ENCODE results near the gene TSSK2.

DNA sequence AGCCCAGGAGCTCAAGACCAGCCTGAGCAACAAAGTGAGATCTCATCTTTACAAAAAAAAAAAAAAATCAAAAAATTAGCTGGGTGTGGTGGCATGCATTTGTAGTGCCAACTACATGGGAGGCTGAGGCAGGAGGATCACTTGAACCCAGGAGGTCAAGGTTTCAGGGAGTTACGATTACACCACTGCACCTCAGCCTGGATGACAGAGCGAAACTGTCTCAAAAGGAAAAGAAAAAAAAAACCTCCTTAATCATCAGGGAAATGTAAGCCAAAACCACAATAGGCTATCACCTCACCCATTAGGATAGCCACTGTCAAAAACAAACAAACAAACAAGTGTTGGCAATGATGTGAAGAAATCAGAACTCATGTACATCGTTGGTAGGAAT, 22.3 kb upstream of the TSSK2 start:
- TF ChIP-seq, protein P1, sequence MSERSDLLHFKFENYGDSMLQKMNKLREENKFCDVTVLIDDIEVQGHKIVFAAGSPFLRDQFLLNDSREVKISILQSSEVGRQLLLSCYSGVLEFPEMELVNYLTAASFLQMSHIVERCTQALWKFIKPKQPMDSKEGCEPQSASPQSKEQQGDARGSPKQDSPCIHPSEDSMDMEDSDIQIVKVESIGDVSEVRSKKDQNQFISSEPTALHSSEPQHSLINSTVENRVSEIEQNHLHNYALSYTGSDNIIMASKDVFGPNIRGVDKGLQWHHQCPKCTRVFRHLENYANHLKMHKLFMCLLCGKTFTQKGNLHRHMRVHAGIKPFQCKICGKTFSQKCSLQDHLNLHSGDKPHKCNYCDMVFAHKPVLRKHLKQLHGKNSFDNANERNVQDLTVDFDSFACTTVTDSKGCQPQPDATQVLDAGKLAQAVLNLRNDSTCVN (tag by site-specific recombination; optimal IDR thresholded peaks at IDR 0.05), result no peak
- TF ChIP-seq, protein P2, sequence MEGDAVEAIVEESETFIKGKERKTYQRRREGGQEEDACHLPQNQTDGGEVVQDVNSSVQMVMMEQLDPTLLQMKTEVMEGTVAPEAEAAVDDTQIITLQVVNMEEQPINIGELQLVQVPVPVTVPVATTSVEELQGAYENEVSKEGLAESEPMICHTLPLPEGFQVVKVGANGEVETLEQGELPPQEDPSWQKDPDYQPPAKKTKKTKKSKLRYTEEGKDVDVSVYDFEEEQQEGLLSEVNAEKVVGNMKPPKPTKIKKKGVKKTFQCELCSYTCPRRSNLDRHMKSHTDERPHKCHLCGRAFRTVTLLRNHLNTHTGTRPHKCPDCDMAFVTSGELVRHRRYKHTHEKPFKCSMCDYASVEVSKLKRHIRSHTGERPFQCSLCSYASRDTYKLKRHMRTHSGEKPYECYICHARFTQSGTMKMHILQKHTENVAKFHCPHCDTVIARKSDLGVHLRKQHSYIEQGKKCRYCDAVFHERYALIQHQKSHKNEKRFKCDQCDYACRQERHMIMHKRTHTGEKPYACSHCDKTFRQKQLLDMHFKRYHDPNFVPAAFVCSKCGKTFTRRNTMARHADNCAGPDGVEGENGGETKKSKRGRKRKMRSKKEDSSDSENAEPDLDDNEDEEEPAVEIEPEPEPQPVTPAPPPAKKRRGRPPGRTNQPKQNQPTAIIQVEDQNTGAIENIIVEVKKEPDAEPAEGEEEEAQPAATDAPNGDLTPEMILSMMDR (tag by site-specific recombination; IDR thresholded peaks at IDR 0.05), result no peak
- TF ChIP-seq, protein P3, sequence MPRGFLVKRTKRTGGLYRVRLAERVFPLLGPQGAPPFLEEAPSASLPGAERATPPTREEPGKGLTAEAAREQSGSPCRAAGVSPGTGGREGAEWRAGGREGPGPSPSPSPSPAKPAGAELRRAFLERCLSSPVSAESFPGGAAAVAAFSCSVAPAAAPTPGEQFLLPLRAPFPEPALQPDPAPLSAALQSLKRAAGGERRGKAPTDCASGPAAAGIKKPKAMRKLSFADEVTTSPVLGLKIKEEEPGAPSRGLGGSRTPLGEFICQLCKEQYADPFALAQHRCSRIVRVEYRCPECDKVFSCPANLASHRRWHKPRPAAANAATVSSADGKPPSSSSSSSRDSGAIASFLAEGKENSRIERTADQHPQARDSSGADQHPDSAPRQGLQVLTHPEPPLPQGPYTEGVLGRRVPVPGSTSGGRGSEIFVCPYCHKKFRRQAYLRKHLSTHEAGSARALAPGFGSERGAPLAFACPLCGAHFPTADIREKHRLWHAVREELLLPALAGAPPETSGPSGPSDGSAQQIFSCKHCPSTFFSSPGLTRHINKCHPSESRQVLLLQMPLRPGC (tag by site-specific recombination; IDR thresholded peaks at IDR 0.05), result no peak
- no peak for TF ChIP-seq ZNF610 (tag by site-specific recombination; IDR thresholded peaks at IDR 0.05; ENCODE audit: borderline replicate concordance)
- no peak for TF ChIP-seq ZNF549 (tag by site-specific recombination; IDR thresholded peaks at IDR 0.05)
- TF ChIP-seq TCF7L2 (IDR thresholded peaks at IDR 0.05; ENCODE audit: borderline replicate concordance, low read depth, low read length), result no peak
- TF ChIP-seq, protein P4, sequence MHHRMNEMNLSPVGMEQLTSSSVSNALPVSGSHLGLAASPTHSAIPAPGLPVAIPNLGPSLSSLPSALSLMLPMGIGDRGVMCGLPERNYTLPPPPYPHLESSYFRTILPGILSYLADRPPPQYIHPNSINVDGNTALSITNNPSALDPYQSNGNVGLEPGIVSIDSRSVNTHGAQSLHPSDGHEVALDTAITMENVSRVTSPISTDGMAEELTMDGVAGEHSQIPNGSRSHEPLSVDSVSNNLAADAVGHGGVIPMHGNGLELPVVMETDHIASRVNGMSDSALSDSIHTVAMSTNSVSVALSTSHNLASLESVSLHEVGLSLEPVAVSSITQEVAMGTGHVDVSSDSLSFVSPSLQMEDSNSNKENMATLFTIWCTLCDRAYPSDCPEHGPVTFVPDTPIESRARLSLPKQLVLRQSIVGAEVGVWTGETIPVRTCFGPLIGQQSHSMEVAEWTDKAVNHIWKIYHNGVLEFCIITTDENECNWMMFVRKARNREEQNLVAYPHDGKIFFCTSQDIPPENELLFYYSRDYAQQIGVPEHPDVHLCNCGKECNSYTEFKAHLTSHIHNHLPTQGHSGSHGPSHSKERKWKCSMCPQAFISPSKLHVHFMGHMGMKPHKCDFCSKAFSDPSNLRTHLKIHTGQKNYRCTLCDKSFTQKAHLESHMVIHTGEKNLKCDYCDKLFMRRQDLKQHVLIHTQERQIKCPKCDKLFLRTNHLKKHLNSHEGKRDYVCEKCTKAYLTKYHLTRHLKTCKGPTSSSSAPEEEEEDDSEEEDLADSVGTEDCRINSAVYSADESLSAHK (tag by site-specific recombination; IDR thresholded peaks at IDR 0.05), result 0 out of 2 replicates have a peak, but pooled peaks have one; percentile 9
- TF ChIP-seq ZNF274 (IDR thresholded peaks at IDR 0.05; ENCODE audit: low read length), result no peak
- no peak for TF ChIP-seq ZNF274 (tag by site-specific recombination; IDR thresholded peaks at IDR 0.05; ENCODE audit: borderline replicate concordance)
- TF ChIP-seq, protein P5, sequence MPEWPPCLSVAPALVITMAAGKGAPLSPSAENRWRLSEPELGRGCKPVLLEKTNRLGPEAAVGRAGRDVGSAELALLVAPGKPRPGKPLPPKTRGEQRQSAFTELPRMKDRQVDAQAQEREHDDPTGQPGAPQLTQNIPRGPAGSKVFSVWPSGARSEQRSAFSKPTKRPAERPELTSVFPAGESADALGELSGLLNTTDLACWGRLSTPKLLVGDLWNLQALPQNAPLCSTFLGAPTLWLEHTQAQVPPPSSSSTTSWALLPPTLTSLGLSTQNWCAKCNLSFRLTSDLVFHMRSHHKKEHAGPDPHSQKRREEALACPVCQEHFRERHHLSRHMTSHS (tag by site-specific recombination; IDR thresholded peaks at IDR 0.05), result no peak
- no peak for TF ChIP-seq ZBTB21 (tag by site-specific recombination; IDR thresholded peaks at IDR 0.05)
- no peak for TF ChIP-seq YY1 (tag by site-specific recombination; IDR thresholded peaks at IDR 0.05)
